PC-3 (cell line): Measurements from ENCODE around the gene C9orf50. TPM values are rescaled to one million over a fixed set of nuclear protein-coding genes. Genes with fewer than 3 reads are reported as not detected.

Experiments used
- ATAC-seq: fragments of 200-7000 bp; cut with Tn5 transposase; 2 replicates; pipeline ENCODE4 v1.9.1; 2020; ENCODE audit warnings: mild to moderate bottlenecking, moderate library complexity
- BruUV-seq: library from RNA; stranded (reverse); fragments of 400-500 nt; replicated peaks from 2 replicates; lab custom pipeline; 2021; lab: Mats Ljungman, UMichigan
- CTCF ChIA-PET: fragments of 300-600 bp; sonication (Branson Sonifier 250); formaldehyde crosslinking; loops from one replicate; lab custom pipeline; 2022; ENCODE audit warnings: antibody characterized with exemption; lab: Charles Lee
- POLR2A ChIA-PET: fragments of 300-600 bp; sonication (Branson Sonifier 250); formaldehyde crosslinking; loops from one replicate; lab custom pipeline; 2022; ENCODE audit warnings: antibody characterized with exemption; ENCODE audit not compliant: unreplicated experiment; lab: Charles Lee
- DNase-seq: peaks from one replicate; pipeline ENCODE4 v3.0.0-alpha.2; 2015
- H2AFZ ChIP-seq: fragments of 300-600 bp; sonication (generic); 2 replicates; pipeline ENCODE4 v1.6.0; 2016; ENCODE audit warnings: antibody characterized with exemption, low read length
- H3F3A ChIP-seq: fragments of 300-600 bp; sonication (generic); one replicate; pipeline ENCODE4 v1.6.0; 2017; ENCODE audit warnings: antibody characterized with exemption, low read length, control low read depth, mild to moderate bottlenecking; ENCODE audit not compliant: unreplicated experiment
- H3K27ac ChIP-seq: fragments of 300-600 bp; sonication (generic); 2 replicates; pipeline ENCODE4 v1.5.1; 2016; ENCODE audit warnings: mild to moderate bottlenecking, low read length
- H3K27me3 ChIP-seq: fragments of 300-600 bp; sonication (generic); 2 replicates; pipeline ENCODE4 v1.6.1; 2016; ENCODE audit warnings: low read length, mixed read lengths
- H3K36me3 ChIP-seq: fragments of 300-600 bp; sonication (generic); 2 replicates; pipeline ENCODE4 v1.6.1; 2016; ENCODE audit warnings: low read depth, mixed run types, low read length, mixed read lengths
- H3K4me1 ChIP-seq: fragments of 300-600 bp; sonication (generic); 2 replicates; pipeline ENCODE4 v1.5.1; 2016; ENCODE audit warnings: low read length; ENCODE audit not compliant: insufficient read depth
- H3K4me2 ChIP-seq: fragments of 300-600 bp; sonication (generic); 2 replicates; pipeline ENCODE4 v1.6.0; 2016; ENCODE audit warnings: low read length
- H3K4me3 ChIP-seq: fragments of 300-600 bp; sonication (generic); 2 replicates; pipeline ENCODE4 v1.5.1; 2016; ENCODE audit warnings: mild to moderate bottlenecking, low read length, mixed read lengths
- H3K79me2 ChIP-seq: fragments of 300-600 bp; sonication (generic); 2 replicates; pipeline ENCODE4 v1.6.1; 2017; ENCODE audit warnings: low read length, mixed read lengths
- H3K9ac ChIP-seq: fragments of 300-600 bp; sonication (generic); 2 replicates; pipeline ENCODE4 v1.6.0; 2016; ENCODE audit warnings: mild to moderate bottlenecking, low read length
- H3K9me2 ChIP-seq: fragments of 300-600 bp; sonication (generic); replicated peaks from 2 replicates; pipeline ENCODE4 v1.6.1; 2016; ENCODE audit warnings: mixed run types, low read length, mixed read lengths
- H3K9me3 ChIP-seq: fragments of 300-600 bp; sonication (generic); 2 replicates; pipeline ENCODE4 v1.6.1; 2016; ENCODE audit warnings: low read length, mixed read lengths
- H4K20me1 ChIP-seq: fragments of 300-600 bp; sonication (generic); 2 replicates; pipeline ENCODE4 v1.6.1; 2016; ENCODE audit warnings: low read length, mixed read lengths
- EZH2 ChIP-seq: fragments of 300-600 bp; sonication (generic); IDR thresholded peaks from one replicate; pipeline ENCODE4 v1.6.1; 2017; ENCODE audit warnings: antibody characterized with exemption, mild to moderate bottlenecking, low read length; ENCODE audit not compliant: unreplicated experiment
- EZH2phosphoT487 ChIP-seq: fragments of 300-600 bp; sonication (generic); IDR thresholded peaks from 2 replicates; pipeline ENCODE4 v1.6.1; 2018; ENCODE audit warnings: mild to moderate bottlenecking, antibody characterized with exemption, low read length, borderline replicate concordance
- intact Hi-C: fragments of 100-400 bp; cut with micrococcal nuclease; formaldehyde crosslinking; loops from 2 replicates; pipeline ENCODE4 v1.9.0; 2023
- total RNA-seq: library from RNA; depleted of rRNA; stranded (reverse); fragments of >200 nt; gene quantifications from 2 replicates; pipeline ENCODE4 v1.2.3, GENCODE V29; 2014
- TF ChIP-seq, protein P1 (sequence below): fragments of 300-600 bp; sonication (generic); conservative IDR thresholded peaks from 2 replicates; pipeline ENCODE4 v1.5.1; 2017; ENCODE audit warnings: antibody characterized with exemption, low read depth, mild to moderate bottlenecking, low read length

C9orf50 gene
- total RNA-seq, 1 experiment from 2014 or later: not detected

GRCh38 chr9:129584136-129584535 lies 36.8 kb downstream of the C9orf50 start:
- Histone ChIP-seq H3K36me3 (no peaks in the 10 kb centered on the region), H3K4me1 (no peaks in the 10 kb centered on the region), H3K4me3 (no peak overlapping the region), H3K9ac (no peak overlapping the region), H4K20me1 (no peaks in the 10 kb centered on the region), H3K9me3 (no peaks in the 10 kb centered on the region), H3F3A (no peaks in the 10 kb centered on the region), H3K27me3 (no peaks in the 10 kb centered on the region), H3K9me2 (no peaks in the 10 kb centered on the region), H2AFZ (0 out of 2 replicates have a peak overlapping the region, but pooled peaks have one; percentile 48), H3K27ac (no peak overlapping the region), H3K79me2 (no peaks in the 10 kb centered on the region), H3K4me2 (no peak overlapping the region)
- intact Hi-C loops: no loop called here
- DNase-seq: peak; percentile 72
- BruUV-seq: no TSS peak
- POLR2A ChIA-PET: no interaction called here
- peak; percentile 38; the same call in 1 of the 2 replicates for ATAC-seq
- CTCF ChIA-PET: no interaction called here
- TF ChIP-seq EZH2: no peak
- TF ChIP-seq, protein P1, sequence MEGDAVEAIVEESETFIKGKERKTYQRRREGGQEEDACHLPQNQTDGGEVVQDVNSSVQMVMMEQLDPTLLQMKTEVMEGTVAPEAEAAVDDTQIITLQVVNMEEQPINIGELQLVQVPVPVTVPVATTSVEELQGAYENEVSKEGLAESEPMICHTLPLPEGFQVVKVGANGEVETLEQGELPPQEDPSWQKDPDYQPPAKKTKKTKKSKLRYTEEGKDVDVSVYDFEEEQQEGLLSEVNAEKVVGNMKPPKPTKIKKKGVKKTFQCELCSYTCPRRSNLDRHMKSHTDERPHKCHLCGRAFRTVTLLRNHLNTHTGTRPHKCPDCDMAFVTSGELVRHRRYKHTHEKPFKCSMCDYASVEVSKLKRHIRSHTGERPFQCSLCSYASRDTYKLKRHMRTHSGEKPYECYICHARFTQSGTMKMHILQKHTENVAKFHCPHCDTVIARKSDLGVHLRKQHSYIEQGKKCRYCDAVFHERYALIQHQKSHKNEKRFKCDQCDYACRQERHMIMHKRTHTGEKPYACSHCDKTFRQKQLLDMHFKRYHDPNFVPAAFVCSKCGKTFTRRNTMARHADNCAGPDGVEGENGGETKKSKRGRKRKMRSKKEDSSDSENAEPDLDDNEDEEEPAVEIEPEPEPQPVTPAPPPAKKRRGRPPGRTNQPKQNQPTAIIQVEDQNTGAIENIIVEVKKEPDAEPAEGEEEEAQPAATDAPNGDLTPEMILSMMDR: no peak
- no peak for TF ChIP-seq EZH2phosphoT487

- H3K4me2 ChIP-seq: no peak overlapping the region
- no peaks in the 10 kb centered on the region for H3K9me3 ChIP-seq
- BruUV-seq: no TSS peak
- no peak overlapping the region for H3K27ac ChIP-seq
- no peaks in the 10 kb centered on the region for H3K9me2 ChIP-seq
- no peak for DNase-seq
- ChIA-PET CTCF (no interaction called here), POLR2A (no interaction called here)
- no peak overlapping the region for H3K9ac ChIP-seq
- no peak overlapping the region for H2AFZ ChIP-seq
- ATAC-seq: no peak
- H4K20me1 ChIP-seq: no peaks in the 10 kb centered on the region
- no peaks in the 10 kb centered on the region for H3K79me2 ChIP-seq
- no peaks in the 10 kb centered on the region for H3K4me1 ChIP-seq
- H3F3A ChIP-seq: no peaks in the 10 kb centered on the region
- no peaks in the 10 kb centered on the region for H3K36me3 ChIP-seq
- no peak overlapping the region for H3K4me3 ChIP-seq
- H3K27me3 ChIP-seq: no peaks in the 10 kb centered on the region
- intact Hi-C loops: no loop called here
- TF ChIP-seq EZH2phosphoT487: no peak
- TF ChIP-seq, protein P1: no peak
These were observed 37.4 kb downstream of the C9orf50 start for GRCh38 chr9:129583308-129584038.

- Histone ChIP-seq H3K9ac (no peak overlapping the region), H3K4me3 (no peak overlapping the region), H3F3A (no peaks in the 10 kb centered on the region), H3K9me2 (no peaks in the 10 kb centered on the region), H4K20me1 (no peaks in the 10 kb centered on the region), H3K4me1 (no peaks in the 10 kb centered on the region), H3K9me3 (no peaks in the 10 kb centered on the region), H2AFZ (no peak overlapping the region), H3K4me2 (no peak overlapping the region), H3K27me3 (no peaks in the 10 kb centered on the region), H3K36me3 (no peaks in the 10 kb centered on the region), H3K27ac (no peak overlapping the region), H3K79me2 (no peaks in the 10 kb centered on the region)
- CTCF ChIA-PET: no interaction called here
- TF ChIP-seq EZH2phosphoT487 (no peak), EZH2 (no peak)
- TF ChIP-seq, protein P1: no peak
- DNase-seq (no peak), ATAC-seq (no peak)
- intact Hi-C loops: no loop called here
- POLR2A ChIA-PET: no interaction called here
- BruUV-seq: no TSS peak
These were observed 38.0 kb downstream of the C9orf50 start for GRCh38 chr9:129582855-129583254.
